Activated CD8-positive, alpha-beta memory T cell treated with anti-CD3 and anti-CD28 coated beads for 48 hours (primary cell): Measurements from ENCODE around the gene GRHPR.
"Not testable (repeated sequence)": the region's sequence is repeated elsewhere in the genome, so short reads cannot be mapped to it uniquely, and the experiment has no call there.

ENCODE experiments used
- DNase-seq, 3 experiments: peaks; one replicate each; pipeline ENCODE4 v3.0.0-alpha.2; 2020; ENCODE audit warnings: low read depth in 2 of 3, low spot score in 2 of 3

GRHPR gene

GRCh38 chr9:37474438-37474837, 51.9 kb downstream of the GRHPR start:
- no peak for DNase-seq

GRCh38 chr9:37476930-37477329, 54.4 kb downstream of the GRHPR start:
- no peak for DNase-seq

GRCh38 chr9:37477443-37477842, 54.9 kb downstream of the GRHPR start:
- not testable (repeated sequence) for DNase-seq

- DNase-seq = not testable (repeated sequence)
Measured at GRCh38 chr9:37477987-37478619, 55.6 kb downstream of the GRHPR start.

GRCh38 chr9:37480759-37481158, 58.3 kb downstream of the GRHPR start:
- no peak for DNase-seq

GRCh38 chr9:37485389-37486255, 63.1 kb downstream of the GRHPR start, which contains the start of gene POLR1E:
Gene POLR1E, plus strand, starts transcription at chr9:37485948. Its CDS starts 100 bp downstream, at chr9:37486048.
- DNase-seq = peak; percentile 92 to 97 (median 93)

GRCh38 chr9:37486256-37486615, 63.7 kb downstream of the GRHPR start:
- no peak for DNase-seq
